Endothelial cell of umbilical vein (primary cell): ENCODE results near the gene SCAMP5. TPM values are rescaled to one million over a fixed set of nuclear protein-coding genes. Genes with fewer than 3 reads are reported as not detected.

ENCODE experiments used
- BruUV-seq: library from RNA; stranded (reverse); fragments of 400-500 nt; replicated peaks from 2 replicates; lab custom pipeline; 2021; lab: Mats Ljungman, UMichigan
- CTCF ChIA-PET: fragments of 300-600, 350-600 bp; sonication (Branson Sonifier 250); formaldehyde crosslinking; loops from one replicate; lab custom pipeline; 2021; ENCODE audit warnings: antibody characterized with exemption, inconsistent platforms; lab: Charles Lee
- POLR2A ChIA-PET: fragments of 300-600, 350-600 bp; sonication (Branson Sonifier 250); formaldehyde crosslinking; loops from one replicate; lab custom pipeline; 2021; ENCODE audit warnings: antibody characterized with exemption, inconsistent platforms; lab: Charles Lee
- DNase-seq: peaks from one replicate; pipeline ENCODE4 v3.0.0-alpha.2; 2011; ENCODE audit warnings: low read depth, low spot score
- FAIRE-seq: peaks from 2 replicates; lab custom pipeline; 2011; peaks lifted over from hg19 to GRCh38; lab: Jason Lieb, UNC
- H2AFZ ChIP-seq: 2 replicates; pipeline ENCODE4 v1.6.0; 2012; ENCODE audit warnings: low read depth, low read length, control low read depth, inconsistent platforms
- H3K27ac ChIP-seq: 2 replicates; pipeline ENCODE4 v1.5.1; 2011; ENCODE audit warnings: low read depth, mild to moderate bottlenecking, control low read depth, low read length, moderate library complexity; ENCODE audit not compliant: insufficient read depth
- H3K27me3 ChIP-seq, 2 experiments: 2 replicates each; pipeline versions ENCODE4 v1.6.0 to v1.6.1; 2011; ENCODE audit warnings: low read length in 2 of 2, mixed read lengths in 1 of 2; ENCODE audit not compliant: control insufficient read depth in 2 of 2, insufficient read depth in 2 of 2
- H3K36me3 ChIP-seq, 2 experiments: 2 replicates in 1 of 2; 3 replicates in 1 of 2; pipeline ENCODE4 v1.5.1; 2011; ENCODE audit warnings: low read length in 2 of 2, mild to moderate bottlenecking in 1 of 2, moderate library complexity in 1 of 2; ENCODE audit not compliant: control insufficient read depth in 2 of 2, insufficient read depth in 2 of 2; ENCODE audit errors: extremely low read depth in 1 of 2
- H3K4me1 ChIP-seq: 3 replicates; pipeline ENCODE4 v1.5.1; 2011; ENCODE audit warnings: mild to moderate bottlenecking, low read length; ENCODE audit not compliant: control insufficient read depth, insufficient read depth; ENCODE audit errors: extremely low read depth
- H3K4me2 ChIP-seq: 2 replicates; pipeline ENCODE4 v1.6.1; 2011; ENCODE audit warnings: low read length, control low read depth, mixed read lengths; ENCODE audit not compliant: insufficient read depth
- H3K4me3 ChIP-seq, 3 experiments: fragments of 200-600 bp in 1 of 3; sonication (generic), shearing (Covaris generic) in 1 of 3; replicated peaks in 1 of 3; 2 replicates each; pipeline ENCODE4 v1.5.1; 2011 to 2016; ENCODE audit warnings: control low read depth in 3 of 3, low read length in 3 of 3, mild to moderate bottlenecking in 2 of 3, inconsistent platforms in 1 of 3, low read depth in 1 of 3, moderate library complexity in 1 of 3; ENCODE audit not compliant: insufficient read depth in 1 of 3
- H3K79me2 ChIP-seq: 2 replicates; pipeline ENCODE4 v1.6.0; 2012; ENCODE audit warnings: low read length, inconsistent platforms; ENCODE audit not compliant: control insufficient read depth, insufficient read depth
- H3K9ac ChIP-seq: replicated peaks from 2 replicates; pipeline ENCODE3; 2011; ENCODE audit warnings: low read length, control low read depth; ENCODE audit not compliant: insufficient read depth; ENCODE audit errors: extremely low read depth
- H3K9me1 ChIP-seq: replicated peaks from 3 replicates; pipeline ENCODE4 v1.6.0; 2011; ENCODE audit warnings: mild to moderate bottlenecking, low read length; ENCODE audit not compliant: control insufficient read depth, insufficient read depth; ENCODE audit errors: extremely low read depth
- H3K9me3 ChIP-seq: replicated peaks from 2 replicates; pipeline ENCODE4 v1.5.1; 2012; ENCODE audit warnings: low read length, inconsistent platforms; ENCODE audit not compliant: control insufficient read depth, insufficient read depth
- H4K20me1 ChIP-seq: replicated peaks from 2 replicates; pipeline ENCODE3; 2011; ENCODE audit warnings: mild to moderate bottlenecking, low read length; ENCODE audit not compliant: control insufficient read depth, insufficient read depth; ENCODE audit errors: extremely low read depth
- EZH2 ChIP-seq: IDR thresholded peaks from 2 replicates; pipeline ENCODE4 v1.6.1; 2012; ENCODE audit warnings: borderline replicate concordance, low read depth, mild to moderate bottlenecking, moderate library complexity, low read length, inconsistent platforms; ENCODE audit not compliant: severe bottlenecking
- FOS ChIP-seq: IDR thresholded peaks from 2 replicates; pipeline ENCODE4 v1.6.1; 2011; ENCODE audit warnings: mild to moderate bottlenecking, low read length, moderate library complexity, borderline replicate concordance; ENCODE audit not compliant: insufficient read depth
- GATA2 ChIP-seq: IDR thresholded peaks from 2 replicates; pipeline ENCODE4 v1.7.0; 2011; ENCODE audit warnings: low read depth, mild to moderate bottlenecking, moderate library complexity, mixed read lengths, low read length; ENCODE audit not compliant: insufficient read length, insufficient read depth
- JUN ChIP-seq: IDR thresholded peaks from 2 replicates; pipeline ENCODE4 v1.6.1; 2011; ENCODE audit warnings: borderline replicate concordance, low read depth; ENCODE audit not compliant: insufficient read length, insufficient read depth
- MYC ChIP-seq: IDR thresholded peaks from one replicate; pipeline ENCODE4 v1.6.1; 2011; ENCODE audit warnings: mild to moderate bottlenecking, low read depth, low read length
- POLR2A ChIP-seq: IDR thresholded peaks from 2 replicates; pipeline ENCODE4 v1.6.1; 2012; ENCODE audit warnings: low read depth, mild to moderate bottlenecking, control low read depth, low read length
- POLR2AphosphoS5 ChIP-seq: IDR thresholded peaks from 2 replicates; pipeline ENCODE4 v1.6.1; 2012; ENCODE audit warnings: low read depth, mild to moderate bottlenecking, control low read depth, low read length, moderate library complexity; ENCODE audit not compliant: insufficient read depth
- dilution Hi-C: fragments of 300-500 bp; cut with MboI; formaldehyde crosslinking; loops from one replicate; pipeline ENCODE4 v1.15.0; 2019; ENCODE audit warnings: low sequenced_read_pairs; ENCODE audit not compliant: extremely low pct_ligation_motif_present
- intact Hi-C: fragments of 100-400 bp; cut with micrococcal nuclease; formaldehyde crosslinking; loops from one replicate; pipeline ENCODE4 v1.10.0; 2022
- polyA plus RNA-seq, 4 experiments: library from polyadenylated mRNA; depleted of rRNA in 3 of 4; stranded (reverse) in 3 of 4; unstranded in 1 of 4; fragments of >200 nt; gene quantifications; 2 replicates each; pipeline versions ENCODE4 v1.2.1 to v1.2.3, GENCODE V29; 2011 to 2012; ENCODE audit warnings: missing spikeins in 1 of 4
- total RNA-seq: library from RNA; stranded (reverse); gene quantifications from 2 replicates; pipeline ENCODE4 v1.2.3, GENCODE V29; 2021
- TF ChIP-seq, protein P1 (sequence below): IDR thresholded peaks from 2 replicates; pipeline ENCODE4 v1.6.1; 2011; ENCODE audit not compliant: insufficient read depth, insufficient read length
- TF ChIP-seq, protein P2 (sequence below), 2 donors: IDR thresholded peaks; 1 replicate in 1 of 2; 2 replicates in 1 of 2; pipeline ENCODE4 v1.5.1; 2011; ENCODE audit warnings: low read length in 2 of 2, mild to moderate bottlenecking in 2 of 2, moderate library complexity in 2 of 2, control low read depth in 1 of 2, inconsistent platforms in 1 of 2, low read depth in 1 of 2; ENCODE audit not compliant: insufficient read depth in 1 of 2; ENCODE audit errors: extremely low read depth in 1 of 2

SCAMP5 gene
- total and polyA plus RNA-seq, 2 donors (not counting 3 experiments of a cell fraction or from before 2014, with no cell fraction given), result 1.9 to 6.2 TPM

- H3K79me2 ChIP-seq, result no peaks in the 10 kb centered on the region
- TSS peak; percentile 3 for BruUV-seq
- DNase-seq (no peak), FAIRE-seq (no peak)
- CTCF ChIA-PET, result interaction anchor here (1.0 to 5.2 kb wide), 12 partner anchors 8 to 176 kb away, joined by 3 to 213 read pairs (median 4); partner anchors contain the start of gene C15orf39
- H3K9me1 ChIP-seq, result no peaks in the 10 kb centered on the region
- POLR2A ChIA-PET, result interaction anchor here (1.8 to 2.9 kb wide), 3 partner anchors 13 to 174 kb away, joined by 12 to 20 read pairs (median 14); partner anchors contain the start of gene C15orf39
- peak overlapping the region; percentile 99 for H3K27ac ChIP-seq
- no peaks in the 10 kb centered on the region for H3K9me3 ChIP-seq
- H4K20me1 ChIP-seq, result no peaks in the 10 kb centered on the region
- dilution Hi-C loops (no loop called here), intact Hi-C loops (loop anchor here (5.0 kb wide), 1 partner anchor 337 kb away; the partner anchor contains the start of gene MAN2C1)
- no peaks in the 10 kb centered on the region for H3K36me3 ChIP-seq
- TF ChIP-seq, protein P1, sequence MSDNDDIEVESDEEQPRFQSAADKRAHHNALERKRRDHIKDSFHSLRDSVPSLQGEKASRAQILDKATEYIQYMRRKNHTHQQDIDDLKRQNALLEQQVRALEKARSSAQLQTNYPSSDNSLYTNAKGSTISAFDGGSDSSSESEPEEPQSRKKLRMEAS, result no peak
- TF ChIP-seq MYC (no peak), JUN (no peak), FOS (no peak), EZH2 (no peak), GATA2 (no peak), POLR2A (no peak), POLR2AphosphoS5 (no peak)
- TF ChIP-seq, protein P2, sequence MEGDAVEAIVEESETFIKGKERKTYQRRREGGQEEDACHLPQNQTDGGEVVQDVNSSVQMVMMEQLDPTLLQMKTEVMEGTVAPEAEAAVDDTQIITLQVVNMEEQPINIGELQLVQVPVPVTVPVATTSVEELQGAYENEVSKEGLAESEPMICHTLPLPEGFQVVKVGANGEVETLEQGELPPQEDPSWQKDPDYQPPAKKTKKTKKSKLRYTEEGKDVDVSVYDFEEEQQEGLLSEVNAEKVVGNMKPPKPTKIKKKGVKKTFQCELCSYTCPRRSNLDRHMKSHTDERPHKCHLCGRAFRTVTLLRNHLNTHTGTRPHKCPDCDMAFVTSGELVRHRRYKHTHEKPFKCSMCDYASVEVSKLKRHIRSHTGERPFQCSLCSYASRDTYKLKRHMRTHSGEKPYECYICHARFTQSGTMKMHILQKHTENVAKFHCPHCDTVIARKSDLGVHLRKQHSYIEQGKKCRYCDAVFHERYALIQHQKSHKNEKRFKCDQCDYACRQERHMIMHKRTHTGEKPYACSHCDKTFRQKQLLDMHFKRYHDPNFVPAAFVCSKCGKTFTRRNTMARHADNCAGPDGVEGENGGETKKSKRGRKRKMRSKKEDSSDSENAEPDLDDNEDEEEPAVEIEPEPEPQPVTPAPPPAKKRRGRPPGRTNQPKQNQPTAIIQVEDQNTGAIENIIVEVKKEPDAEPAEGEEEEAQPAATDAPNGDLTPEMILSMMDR (IDR thresholded peaks at IDR 0.05; ENCODE audit: extremely low read depth in 1 of 2, insufficient read depth in 1 of 2, low read depth in 1 of 2, low read length in 2 of 2), result no peak
- H3K4me3 ChIP-seq, result no peak overlapping the region
- peak overlapping the region; percentile 67 for H3K4me2 ChIP-seq
- peaks cover 37% of the 10 kb centered on the region for H3K4me1 ChIP-seq
- no peak overlapping the region for H2AFZ ChIP-seq
- H3K27me3 ChIP-seq, result no peaks in the 10 kb centered on the region
- H3K9ac ChIP-seq, result peak overlapping the region; percentile 87
These were observed 35.1 kb downstream of the SCAMP5 start for GRCh38 chr15:75030424-75030823.
